Measurements from ENCODE around the gene ATP2A3. TPM values are rescaled to one million over a fixed set of nuclear protein-coding genes. Genes with fewer than 3 reads are reported as not detected.

ATP2A3 gene
- polyA plus RNA-seq, 3 donors, result 6.9 to 46.5 (median 9.5) TPM

DNA sequence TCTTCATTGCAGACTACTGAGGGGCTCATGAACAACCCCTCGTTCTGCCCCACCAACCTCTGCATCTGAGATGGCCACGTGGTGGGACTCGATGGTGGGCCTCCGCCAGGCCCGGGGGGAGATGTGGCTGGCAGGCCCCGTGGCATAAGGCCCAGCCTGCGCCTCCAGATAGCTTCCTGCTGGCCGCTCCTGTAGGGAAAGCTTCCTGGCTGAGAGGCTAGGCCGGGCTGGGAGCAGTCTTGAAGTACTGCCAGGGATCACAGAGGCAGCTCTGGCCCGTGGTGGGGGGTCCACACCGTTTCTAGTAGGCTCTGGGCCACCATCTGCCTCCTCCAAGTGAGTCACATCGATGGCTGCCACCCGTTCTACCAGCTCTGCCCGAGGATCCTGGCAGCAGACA, 79.0 kb downstream of the ATP2A3 start:
- Histone ChIP-seq H3K4me2 (replicated peaks; ENCODE audit: extremely low read depth, low read length, poor library complexity, severe bottlenecking) (no peak overlapping the region), H4K20me1 (ENCODE audit: insufficient read depth, low read length) (no peaks in the 10 kb centered on the region), H3K9ac (ENCODE audit: insufficient read depth, low read length, poor library complexity, severe bottlenecking) (no peak overlapping the region), H3K4me1 (ENCODE audit: control insufficient read depth in 1 of 2, insufficient read depth in 2 of 2, low read length in 2 of 2) (peaks cover 41 to 51% of the 10 kb centered on the region in 2 donors), H3K9me3 (replicated peaks in 1 of 2; ENCODE audit: control insufficient read depth in 1 of 2, insufficient read depth in 1 of 2, low read length in 2 of 2) (no peaks in the 10 kb centered on the region), H3K36me3 (replicated peaks in 1 of 2; ENCODE audit: control insufficient read depth in 1 of 2, insufficient read depth in 2 of 2, low read length in 2 of 2) (peaks cover 11 to 17% of the 10 kb centered on the region in 2 donors), H3K27ac (ENCODE audit: low read depth in 1 of 2, low read length in 2 of 2) (no peak overlapping the region), H3K4me3 (replicated peaks in 1 of 3; ENCODE audit: low read depth in 2 of 3, low read length in 3 of 3) (no peak overlapping the region), H3K27me3 (ENCODE audit: control insufficient read depth in 2 of 2, insufficient read depth in 2 of 2, low read length in 2 of 2) (no peaks in the 10 kb centered on the region), H3K79me2 (ENCODE audit: insufficient read depth, low read length) (no peaks in the 10 kb centered on the region), H2AFZ (ENCODE audit: insufficient read depth, low read depth, low read length, poor library complexity, severe bottlenecking) (no peak overlapping the region)
- H3K27me3 Mint-ChIP-seq (ENCODE audit: low read depth in 3 of 3), result peaks cover 1 to 7% (median 1%) of the 10 kb centered on the region in 3 donors
- peak overlapping the region in 1 of 7 donors; percentile 97 for H3K27ac Mint-ChIP-seq
- no peak for DNase-seq
- 93% methylated on average over 14 of the region's 14 CpGs for whole genome bisulfite sequencing (ENCODE audit: insufficient coverage)
- TF ChIP-seq, protein P1, sequence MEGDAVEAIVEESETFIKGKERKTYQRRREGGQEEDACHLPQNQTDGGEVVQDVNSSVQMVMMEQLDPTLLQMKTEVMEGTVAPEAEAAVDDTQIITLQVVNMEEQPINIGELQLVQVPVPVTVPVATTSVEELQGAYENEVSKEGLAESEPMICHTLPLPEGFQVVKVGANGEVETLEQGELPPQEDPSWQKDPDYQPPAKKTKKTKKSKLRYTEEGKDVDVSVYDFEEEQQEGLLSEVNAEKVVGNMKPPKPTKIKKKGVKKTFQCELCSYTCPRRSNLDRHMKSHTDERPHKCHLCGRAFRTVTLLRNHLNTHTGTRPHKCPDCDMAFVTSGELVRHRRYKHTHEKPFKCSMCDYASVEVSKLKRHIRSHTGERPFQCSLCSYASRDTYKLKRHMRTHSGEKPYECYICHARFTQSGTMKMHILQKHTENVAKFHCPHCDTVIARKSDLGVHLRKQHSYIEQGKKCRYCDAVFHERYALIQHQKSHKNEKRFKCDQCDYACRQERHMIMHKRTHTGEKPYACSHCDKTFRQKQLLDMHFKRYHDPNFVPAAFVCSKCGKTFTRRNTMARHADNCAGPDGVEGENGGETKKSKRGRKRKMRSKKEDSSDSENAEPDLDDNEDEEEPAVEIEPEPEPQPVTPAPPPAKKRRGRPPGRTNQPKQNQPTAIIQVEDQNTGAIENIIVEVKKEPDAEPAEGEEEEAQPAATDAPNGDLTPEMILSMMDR (IDR thresholded peaks at IDR 0.05), result no peak
- H3K9me3 Mint-ChIP-seq, result peaks cover 0 to 2% (median 0%) of the 10 kb centered on the region in 7 donors
- peaks cover 29 to 43% of the 10 kb centered on the region in 2 donors for H3K36me3 Mint-ChIP-seq
- H3K4me1 Mint-ChIP-seq, result peaks cover 38% of the 10 kb centered on the region
- intact Hi-C loops (cut with micrococcal nuclease), result no loop called here
- H3K4me3 Mint-ChIP-seq, result no peak overlapping the region

DNA sequence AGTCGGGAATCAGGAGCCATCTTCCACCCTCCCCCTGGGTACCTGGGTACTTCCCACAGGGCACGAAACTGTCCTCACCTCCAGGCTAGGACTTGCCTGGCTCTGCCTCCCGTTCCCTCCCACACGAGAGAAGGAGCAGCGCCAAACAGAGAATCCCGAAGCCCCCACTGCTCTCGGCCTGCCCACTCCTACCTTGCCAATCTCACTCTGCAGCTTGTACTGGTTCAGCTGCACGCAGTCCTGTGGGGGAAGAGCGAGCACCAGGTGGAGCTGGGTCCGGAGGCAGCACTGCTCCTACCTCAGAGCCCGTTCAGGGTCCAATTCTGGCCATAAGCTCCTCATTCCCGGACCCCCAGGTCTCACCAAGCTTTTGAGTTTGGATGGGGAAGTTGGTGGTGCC, 80.0 kb downstream of the ATP2A3 start:
- H3K27ac Mint-ChIP-seq, result no peak overlapping the region
- Histone ChIP-seq H3K9ac (ENCODE audit: insufficient read depth, low read length, poor library complexity, severe bottlenecking) (no peak overlapping the region), H3K27ac (ENCODE audit: low read depth in 1 of 2, low read length in 2 of 2) (no peak overlapping the region), H3K4me1 (ENCODE audit: control insufficient read depth in 1 of 2, insufficient read depth in 2 of 2, low read length in 2 of 2) (peaks cover 34 to 40% of the 10 kb centered on the region in 2 donors), H3K79me2 (ENCODE audit: insufficient read depth, low read length) (no peaks in the 10 kb centered on the region), H4K20me1 (ENCODE audit: insufficient read depth, low read length) (no peaks in the 10 kb centered on the region), H3K9me3 (replicated peaks in 1 of 2; ENCODE audit: control insufficient read depth in 1 of 2, insufficient read depth in 1 of 2, low read length in 2 of 2) (no peaks in the 10 kb centered on the region), H3K4me2 (replicated peaks; ENCODE audit: extremely low read depth, low read length, poor library complexity, severe bottlenecking) (no peak overlapping the region), H2AFZ (ENCODE audit: insufficient read depth, low read depth, low read length, poor library complexity, severe bottlenecking) (no peak overlapping the region), H3K36me3 (replicated peaks in 1 of 2; ENCODE audit: control insufficient read depth in 1 of 2, insufficient read depth in 2 of 2, low read length in 2 of 2) (peaks cover 14 to 17% of the 10 kb centered on the region in 2 donors), H3K4me3 (replicated peaks in 1 of 3; ENCODE audit: low read depth in 2 of 3, low read length in 3 of 3) (no peak overlapping the region), H3K27me3 (ENCODE audit: control insufficient read depth in 2 of 2, insufficient read depth in 2 of 2, low read length in 2 of 2) (no peaks in the 10 kb centered on the region)
- peaks cover 0 to 5% (median 1%) of the 10 kb centered on the region in 3 donors for H3K27me3 Mint-ChIP-seq (ENCODE audit: low read depth in 3 of 3)
- DNase-seq, result no peak
- intact Hi-C loops (cut with micrococcal nuclease), result no loop called here
- peaks cover 36 to 48% of the 10 kb centered on the region in 2 donors for H3K36me3 Mint-ChIP-seq
- H3K4me3 Mint-ChIP-seq, result no peak overlapping the region
- TF ChIP-seq, protein P1 (IDR thresholded peaks at IDR 0.05), result no peak
- peaks cover 31% of the 10 kb centered on the region for H3K4me1 Mint-ChIP-seq
- WGBS (ENCODE audit: insufficient coverage), result 91% methylated on average over 7 of the region's 12 CpGs
- peaks cover 0 to 2% (median 0%) of the 10 kb centered on the region in 7 donors for H3K9me3 Mint-ChIP-seq

Measured in CD14-positive monocyte (primary cell).